Adrenal gland (tissue), 12 donors: Measurements from ENCODE around the gene CYP2J2. TPM values are rescaled to one million over a fixed set of nuclear protein-coding genes. Genes with fewer than 3 reads are reported as not detected.
A peak's percentile ranks its signal among the peaks of the same experiment; 100 is the strongest.

Source experiments
- DNase-seq, 7 donors: peaks; one replicate each; pipeline ENCODE4 v3.0.0-alpha.2; 2019 to 2020
- H3K27ac ChIP-seq, 5 donors: fragments of 200-600 bp; sonication (generic) in 4 of 5; 1 replicate in 3 of 5; 2 replicates in 2 of 5; pipeline versions ENCODE4 v1.5.1 to v1.8.0; 2016 to 2020; ENCODE audit warnings: mild to moderate bottlenecking in 1 of 5
- H3K27me3 ChIP-seq: fragments of 200-600 bp; 2 replicates; pipeline ENCODE4 v1.8.0; 2021
- H3K36me3 ChIP-seq, 2 donors: fragments of 200-600 bp; replicated peaks in 1 of 2; 1 replicate in 1 of 2; 2 replicates in 1 of 2; pipeline versions ENCODE4 v1.5.1 to v1.8.0; 2018 to 2022
- H3K4me1 ChIP-seq, 2 donors: fragments of 200-600 bp; replicated peaks in 1 of 2; 1 replicate in 1 of 2; 2 replicates in 1 of 2; pipeline versions ENCODE4 v1.5.1 to v1.8.0; 2018 to 2021
- H3K4me3 ChIP-seq, 4 donors: fragments of 200-600 bp; sonication (generic) in 3 of 4; one replicate each; pipeline ENCODE4 v1.5.1; 2016 to 2018
- H3K9me3 ChIP-seq, 3 donors: fragments of 200-600 bp; sonication (generic) in 1 of 3; replicated peaks in 1 of 3; 1 replicate in 2 of 3; 2 replicates in 1 of 3; pipeline versions ENCODE4 v1.5.1 to v1.8.0; 2016 to 2021
- POLR2A ChIP-seq, 2 donors: fragments of 450-650 bp; IDR thresholded peaks; one replicate each; pipeline ENCODE4 v1.6.1; 2017; ENCODE audit warnings: antibody characterized with exemption in 2 of 2, mild to moderate bottlenecking in 2 of 2, moderate library complexity in 1 of 2
- WGBS, 4 donors: extraction: QIAGEN DNeasy Blood & Tissue Kit in 2 of 4; methylation state at CpG; one replicate each; pipeline versions ENCODE4 v1.1.5 to v1.1.7; 2013 to 2017; 5-methylcytosine and 5-hydroxymethylcytosine counted together
- intact Hi-C, 2 donors: fragments of 100-400 bp; cut with DNase I; formaldehyde crosslinking; loops; one replicate each; pipeline versions ENCODE4 v1.14.1 to v1.15.0; 2022 to 2023
- polyA plus RNA-seq, 3 donors: library from polyadenylated mRNA; stranded (reverse); fragments of 200-250 nt in 2 of 3; fragments of 350-450 nt in 1 of 3; fragmentation: Illumina TruSeq in 1 of 3; extraction: RNeasy Lipid Tissue Mini Kit (QIAGEN cat#74804) in 1 of 3; gene quantifications; one replicate each; pipeline ENCODE4 v1.2.3, GENCODE V29; 2013 to 2014
- total RNA-seq, 9 donors: library from RNA; depleted of rRNA in 4 of 9; stranded (reverse); fragments of >200 nt in 4 of 9; fragments of 120-200 nt in 1 of 9; fragmentation: NEBNext Ultra II Directional in 1 of 9; extraction: Animal tissue kit (Norgen Biotek cat#: 25700) in 1 of 9; gene quantifications; one replicate each; pipeline versions ENCODE4 v1.1.0 to v1.2.4, GENCODE V29; 2013 to 2023
- TF ChIP-seq, protein P1 (sequence below), 6 experiments: fragments of 450-650 bp in 4 of 6; fragments of 200-600 bp in 2 of 6; sonication (generic) in 1 of 6; IDR thresholded peaks; 1 replicate in 5 of 6; 2 replicates in 1 of 6; pipeline versions ENCODE4 v1.5.1 to v1.8.0; 2016 to 2021; ENCODE audit warnings: antibody characterized with exemption in 6 of 6, mild to moderate bottlenecking in 2 of 6, moderate library complexity in 1 of 6
- donor health status: healthy with polysubstance abuse.
- donor health status: Bipolar disorder and iron deficiency.
- donor health status: DM: yes; HTN: yes; CAD: no.
- donor health status: DM: no; HTN: no; CAD: no.
- donor health status: DM: no; HTN: no; CAD: no.
- donor health status: DM: yes; HTN: yes; CAD: no.

CYP2J2 gene
- total and polyA plus RNA-seq, 12 donors = 0.14 to 1.0 (median 0.44) TPM; not detected in 1

DNA sequence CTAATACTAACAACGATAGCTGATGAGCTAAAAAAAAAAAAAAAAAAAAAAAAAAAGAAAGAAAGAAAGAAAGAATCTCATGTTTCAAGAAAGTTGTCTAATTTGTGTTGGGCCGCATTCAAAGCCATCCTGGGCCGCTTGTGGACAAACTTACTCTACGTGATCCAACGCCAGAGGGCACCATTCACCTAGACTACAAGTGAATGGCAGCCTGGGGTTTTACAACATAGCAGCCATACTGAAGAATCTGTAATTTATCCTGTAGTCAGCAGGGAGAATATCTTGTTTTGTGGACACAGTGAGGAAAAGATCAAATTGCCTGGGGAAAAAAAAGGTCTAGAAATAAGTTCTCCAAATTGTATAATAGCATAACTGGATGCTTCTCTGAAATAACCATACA, 47.0 kb downstream of the CYP2J2 start:
- no peak for TF ChIP-seq POLR2A (IDR thresholded peaks at IDR 0.05)
- TF ChIP-seq, protein P1, sequence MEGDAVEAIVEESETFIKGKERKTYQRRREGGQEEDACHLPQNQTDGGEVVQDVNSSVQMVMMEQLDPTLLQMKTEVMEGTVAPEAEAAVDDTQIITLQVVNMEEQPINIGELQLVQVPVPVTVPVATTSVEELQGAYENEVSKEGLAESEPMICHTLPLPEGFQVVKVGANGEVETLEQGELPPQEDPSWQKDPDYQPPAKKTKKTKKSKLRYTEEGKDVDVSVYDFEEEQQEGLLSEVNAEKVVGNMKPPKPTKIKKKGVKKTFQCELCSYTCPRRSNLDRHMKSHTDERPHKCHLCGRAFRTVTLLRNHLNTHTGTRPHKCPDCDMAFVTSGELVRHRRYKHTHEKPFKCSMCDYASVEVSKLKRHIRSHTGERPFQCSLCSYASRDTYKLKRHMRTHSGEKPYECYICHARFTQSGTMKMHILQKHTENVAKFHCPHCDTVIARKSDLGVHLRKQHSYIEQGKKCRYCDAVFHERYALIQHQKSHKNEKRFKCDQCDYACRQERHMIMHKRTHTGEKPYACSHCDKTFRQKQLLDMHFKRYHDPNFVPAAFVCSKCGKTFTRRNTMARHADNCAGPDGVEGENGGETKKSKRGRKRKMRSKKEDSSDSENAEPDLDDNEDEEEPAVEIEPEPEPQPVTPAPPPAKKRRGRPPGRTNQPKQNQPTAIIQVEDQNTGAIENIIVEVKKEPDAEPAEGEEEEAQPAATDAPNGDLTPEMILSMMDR (IDR thresholded peaks at IDR 0.05) = peak; percentile 22 to 53 (median 44)
- intact Hi-C loops = no loop called here
- Histone ChIP-seq H3K4me1 (no peaks in the 10 kb centered on the region), H3K4me3 (no peak overlapping the region), H3K9me3 (no peaks in the 10 kb centered on the region), H3K36me3 (no peaks in the 10 kb centered on the region), H3K27ac (no peak overlapping the region), H3K27me3 (no peaks in the 10 kb centered on the region)
- peak; percentile 31 to 81 (median 60) for DNase-seq
- WGBS, 4 donors = 41 to 56% (median 51%) methylated on average over 5 of the region's 5 CpGs

DNA sequence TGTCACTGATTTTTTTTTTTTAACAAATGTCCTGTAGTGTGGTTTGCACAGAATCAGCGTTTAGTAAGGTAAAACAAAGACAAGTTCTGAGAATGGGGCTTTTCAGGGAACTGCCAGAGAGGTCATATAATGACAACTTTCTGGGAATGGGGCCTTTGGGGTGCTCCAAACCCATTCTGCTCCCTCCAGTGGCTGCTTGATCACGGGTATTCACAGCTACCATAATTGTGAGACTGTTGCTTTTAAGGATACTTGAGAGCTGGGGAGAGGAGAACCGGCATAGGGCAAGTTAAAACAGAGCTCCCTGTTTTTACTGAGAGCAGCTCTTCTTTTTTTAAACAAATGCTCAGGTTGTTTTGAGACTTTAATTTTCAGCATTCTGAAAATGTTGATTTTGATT, 48.2 kb downstream of the CYP2J2 start:
- Histone ChIP-seq H3K9me3 (no peaks in the 10 kb centered on the region), H3K4me1 (no peaks in the 10 kb centered on the region), H3K27me3 (no peaks in the 10 kb centered on the region), H3K36me3 (peaks cover 0 to under 1% of the 10 kb centered on the region in 2 donors), H3K4me3 (no peak overlapping the region), H3K27ac (no peak overlapping the region)
- TF ChIP-seq, protein P1 (IDR thresholded peaks at IDR 0.05) = no peak
- no peak for TF ChIP-seq POLR2A (IDR thresholded peaks at IDR 0.05)
- intact Hi-C loops = no loop called here
- DNase-seq = no peak
- 77 to 97% (median 91%) methylated on average over 3 of the region's 3 CpGs for whole genome bisulfite sequencing, 4 donors

DNA sequence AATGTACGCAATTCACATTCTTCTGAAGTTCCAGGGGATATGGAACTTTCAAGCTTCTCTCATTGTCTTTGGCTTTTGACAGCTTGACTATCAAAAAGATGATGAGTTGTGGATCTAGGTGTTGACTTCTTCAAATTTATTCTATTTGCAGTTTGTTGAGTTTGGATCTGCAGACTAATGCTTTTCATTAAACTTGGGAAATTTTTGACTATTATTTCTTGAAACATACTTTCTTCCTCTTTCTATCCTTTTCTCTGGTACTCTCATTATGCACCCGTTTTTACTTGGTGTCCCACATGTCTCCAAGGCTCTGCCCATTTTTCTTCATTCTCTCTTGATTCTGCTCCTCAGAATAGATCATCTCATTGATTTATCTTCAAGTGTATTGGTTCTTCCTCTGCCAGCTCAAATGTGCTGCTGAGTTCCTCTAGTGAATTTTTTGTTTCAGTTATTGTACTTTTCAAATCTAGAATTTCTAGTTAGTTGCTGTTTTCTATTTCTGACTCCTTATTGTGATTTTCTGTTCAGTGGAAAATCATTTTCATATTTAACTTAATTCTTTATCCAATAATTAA, 49.4 kb downstream of the CYP2J2 start:
- no peak overlapping the region for H3K27ac ChIP-seq

DNA sequence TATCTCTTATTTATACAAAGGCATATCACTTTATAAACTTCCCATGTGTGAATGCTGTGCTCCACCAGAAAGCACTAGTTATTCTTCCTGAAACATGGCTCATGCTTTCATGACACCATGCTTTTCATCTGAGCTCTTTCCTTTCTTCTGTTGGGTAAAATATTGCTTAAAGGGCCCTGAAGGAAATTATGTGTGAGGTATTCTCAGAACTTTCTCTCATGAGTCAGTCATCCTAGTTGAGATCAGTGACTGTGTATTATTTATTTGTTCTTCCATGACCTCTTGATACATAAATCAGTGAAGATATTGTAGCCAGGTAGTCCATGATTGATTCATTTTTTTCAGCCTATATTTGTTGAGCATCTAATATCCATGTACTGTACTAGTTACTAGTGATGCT, 54.8 kb downstream of the CYP2J2 start:
- H3K27me3 ChIP-seq = no peaks in the 10 kb centered on the region
- no peak overlapping the region for H3K4me3 ChIP-seq
- TF ChIP-seq, protein P1 (IDR thresholded peaks at IDR 0.05) = no peak
- TF ChIP-seq POLR2A (IDR thresholded peaks at IDR 0.05) = no peak
- H3K36me3 ChIP-seq = peaks cover 0 to 5% of the 10 kb centered on the region in 2 donors
- DNase-seq = no peak
- no peak overlapping the region for H3K27ac ChIP-seq
- no peaks in the 10 kb centered on the region for H3K9me3 ChIP-seq
- H3K4me1 ChIP-seq = no peaks in the 10 kb centered on the region
- intact Hi-C loops = no loop called here

More for the DNA sequence above, 49.4 kb downstream of the CYP2J2 start:
- no peak overlapping the region for H3K4me3 ChIP-seq
- intact Hi-C loops = no loop called here
- H3K36me3 ChIP-seq = peaks cover 0 to 5% of the 10 kb centered on the region in 2 donors
- H3K27me3 ChIP-seq = no peaks in the 10 kb centered on the region
- no peaks in the 10 kb centered on the region for H3K9me3 ChIP-seq
- TF ChIP-seq POLR2A (IDR thresholded peaks at IDR 0.05) = no peak
- TF ChIP-seq, protein P1 (IDR thresholded peaks at IDR 0.05) = no peak
- 88 to 92% (median 90%) methylated on average over 2 of the region's 2 CpGs for WGBS, 4 donors
- no peaks in the 10 kb centered on the region for H3K4me1 ChIP-seq
- no peak for DNase-seq
